ENCODE results near the gene C2CD5.
"Not testable (repeated sequence)": the region's sequence is repeated elsewhere in the genome, so short reads cannot be mapped to it uniquely, and the experiment has no call there.

The C2CD5 gene

GRCh38 chr12:22494319-22494718, 50.0 kb downstream of the C2CD5 start:
- no peaks in the 10 kb centered on the region for H3K27me3 ChIP-seq (ENCODE audit: low read length)
- H3F3A ChIP-seq (ENCODE audit: insufficient read depth): no peaks in the 10 kb centered on the region
- no peaks in the 10 kb centered on the region for H3K9me3 ChIP-seq (ENCODE audit: insufficient read depth, low read length)
- H3K4me3 ChIP-seq (ENCODE audit: insufficient read depth, low read length, poor library complexity, severe bottlenecking): no peak overlapping the region
- H3K4me2 ChIP-seq (ENCODE audit: low read depth, low read length, poor library complexity, severe bottlenecking): no peak overlapping the region
- H3K36me3 ChIP-seq (ENCODE audit: low read length): peaks cover 21% of the 10 kb centered on the region
- no peaks in the 10 kb centered on the region for H3K79me2 ChIP-seq (ENCODE audit: insufficient read depth, low read length)
- H4K20me1 ChIP-seq (ENCODE audit: low read depth, low read length): no peaks in the 10 kb centered on the region
- no peaks in the 10 kb centered on the region for H3K9me2 ChIP-seq (replicated peaks; ENCODE audit: insufficient read depth, low read length)
- no peak overlapping the region for H3K9ac ChIP-seq (ENCODE audit: low read length)
- TF ChIP-seq, protein P1, sequence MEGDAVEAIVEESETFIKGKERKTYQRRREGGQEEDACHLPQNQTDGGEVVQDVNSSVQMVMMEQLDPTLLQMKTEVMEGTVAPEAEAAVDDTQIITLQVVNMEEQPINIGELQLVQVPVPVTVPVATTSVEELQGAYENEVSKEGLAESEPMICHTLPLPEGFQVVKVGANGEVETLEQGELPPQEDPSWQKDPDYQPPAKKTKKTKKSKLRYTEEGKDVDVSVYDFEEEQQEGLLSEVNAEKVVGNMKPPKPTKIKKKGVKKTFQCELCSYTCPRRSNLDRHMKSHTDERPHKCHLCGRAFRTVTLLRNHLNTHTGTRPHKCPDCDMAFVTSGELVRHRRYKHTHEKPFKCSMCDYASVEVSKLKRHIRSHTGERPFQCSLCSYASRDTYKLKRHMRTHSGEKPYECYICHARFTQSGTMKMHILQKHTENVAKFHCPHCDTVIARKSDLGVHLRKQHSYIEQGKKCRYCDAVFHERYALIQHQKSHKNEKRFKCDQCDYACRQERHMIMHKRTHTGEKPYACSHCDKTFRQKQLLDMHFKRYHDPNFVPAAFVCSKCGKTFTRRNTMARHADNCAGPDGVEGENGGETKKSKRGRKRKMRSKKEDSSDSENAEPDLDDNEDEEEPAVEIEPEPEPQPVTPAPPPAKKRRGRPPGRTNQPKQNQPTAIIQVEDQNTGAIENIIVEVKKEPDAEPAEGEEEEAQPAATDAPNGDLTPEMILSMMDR (IDR thresholded peaks at IDR 0.05; ENCODE audit: insufficient read depth, low read length, poor library complexity, severe bottlenecking): no peak
- TF ChIP-seq EZH2phosphoT487 (conservative IDR thresholded peaks at IDR 0.05; ENCODE audit: low read length): no peak
- no peak overlapping the region for H3K27ac ChIP-seq (ENCODE audit: low read depth, low read length)
- no peak overlapping the region for H2AFZ ChIP-seq (ENCODE audit: low read depth, low read length, severe bottlenecking)

DNA sequence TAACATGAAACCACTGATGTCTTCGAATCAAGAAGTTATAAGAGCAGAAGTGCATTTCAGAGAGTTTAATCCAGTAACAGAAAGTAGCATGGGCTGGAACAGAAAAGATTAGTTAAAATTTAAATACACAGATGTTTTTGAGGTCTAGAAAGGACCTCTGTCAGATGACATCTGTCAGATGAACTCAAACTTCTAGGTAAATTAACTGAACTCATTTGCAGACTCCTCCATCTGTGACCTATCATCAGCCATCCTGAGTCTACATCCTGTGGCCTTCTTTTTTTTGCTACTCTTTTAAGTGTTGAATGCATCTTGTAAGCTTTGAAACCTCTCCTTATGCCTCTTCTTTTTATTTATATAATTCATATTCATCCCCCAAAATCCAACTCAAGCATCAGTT, 53.3 kb downstream of the C2CD5 start:
- Histone ChIP-seq H3K9ac (ENCODE audit: low read length) (no peak overlapping the region), H3F3A (ENCODE audit: insufficient read depth) (no peaks in the 10 kb centered on the region), H3K9me3 (ENCODE audit: insufficient read depth, low read length) (no peaks in the 10 kb centered on the region), H3K79me2 (ENCODE audit: insufficient read depth, low read length) (no peaks in the 10 kb centered on the region), H2AFZ (ENCODE audit: low read depth, low read length, severe bottlenecking) (no peak overlapping the region), H3K4me3 (ENCODE audit: insufficient read depth, low read length, poor library complexity, severe bottlenecking) (no peak overlapping the region), H3K27ac (ENCODE audit: low read depth, low read length) (no peak overlapping the region), H3K27me3 (ENCODE audit: low read length) (no peaks in the 10 kb centered on the region), H3K9me2 (replicated peaks; ENCODE audit: insufficient read depth, low read length) (no peaks in the 10 kb centered on the region), H3K4me2 (ENCODE audit: low read depth, low read length, poor library complexity, severe bottlenecking) (no peak overlapping the region), H3K36me3 (ENCODE audit: low read length) (peaks cover 20% of the 10 kb centered on the region), H4K20me1 (ENCODE audit: low read depth, low read length) (no peaks in the 10 kb centered on the region)
- TF ChIP-seq EZH2phosphoT487 (conservative IDR thresholded peaks at IDR 0.05; ENCODE audit: low read length): no peak
- TF ChIP-seq, protein P1 (IDR thresholded peaks at IDR 0.05; ENCODE audit: insufficient read depth, low read length, poor library complexity, severe bottlenecking): no peak

DNA sequence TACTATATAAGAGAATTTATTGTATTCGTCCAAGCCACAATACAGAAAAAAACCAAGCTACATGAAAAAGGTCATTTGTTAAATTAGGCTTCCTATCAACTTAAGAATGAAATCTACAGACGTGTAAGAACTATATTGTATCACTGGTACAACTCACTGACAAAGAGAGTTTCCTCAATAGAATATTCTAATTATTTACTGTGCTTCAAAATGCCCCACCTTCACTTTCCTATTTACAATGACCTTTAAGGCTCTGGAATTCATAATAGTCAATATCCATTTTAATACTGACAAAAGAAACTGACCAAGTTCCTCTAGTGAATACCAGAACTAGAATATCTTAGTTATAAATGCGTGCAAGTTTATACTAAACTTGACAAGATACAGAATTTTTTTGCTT, 55.9 kb downstream of the C2CD5 start:
- Histone ChIP-seq H3K9me2 (replicated peaks; ENCODE audit: insufficient read depth, low read length) (no peaks in the 10 kb centered on the region), H2AFZ (ENCODE audit: low read depth, low read length, severe bottlenecking) (no peak overlapping the region), H3K36me3 (ENCODE audit: low read length) (peaks cover 17% of the 10 kb centered on the region; the same call in 1 of the 2 replicates), H4K20me1 (ENCODE audit: low read depth, low read length) (no peaks in the 10 kb centered on the region), H3K4me3 (ENCODE audit: insufficient read depth, low read length, poor library complexity, severe bottlenecking) (no peak overlapping the region), H3F3A (ENCODE audit: insufficient read depth) (peaks cover 3% of the 10 kb centered on the region; the same call in 1 of the 2 replicates), H3K4me2 (ENCODE audit: low read depth, low read length, poor library complexity, severe bottlenecking) (no peak overlapping the region), H3K27me3 (ENCODE audit: low read length) (no peaks in the 10 kb centered on the region), H3K79me2 (ENCODE audit: insufficient read depth, low read length) (no peaks in the 10 kb centered on the region), H3K9me3 (ENCODE audit: insufficient read depth, low read length) (no peaks in the 10 kb centered on the region), H3K27ac (ENCODE audit: low read depth, low read length) (no peak overlapping the region), H3K9ac (ENCODE audit: low read length) (no peak overlapping the region)
- no peak for TF ChIP-seq EZH2phosphoT487 (conservative IDR thresholded peaks at IDR 0.05; ENCODE audit: low read length)
- TF ChIP-seq, protein P1 (IDR thresholded peaks at IDR 0.05; ENCODE audit: insufficient read depth, low read length, poor library complexity, severe bottlenecking): no peak

GRCh38 chr12:22487683-22488082, 56.7 kb downstream of the C2CD5 start:
- not testable (repeated sequence) for H3K9ac ChIP-seq (ENCODE audit: low read length); H2AFZ ChIP-seq (ENCODE audit: low read depth, low read length, severe bottlenecking); H3K4me2 ChIP-seq (ENCODE audit: low read depth, low read length, poor library complexity, severe bottlenecking); H3K79me2 ChIP-seq (ENCODE audit: insufficient read depth, low read length); H3K9me2 ChIP-seq (replicated peaks; ENCODE audit: insufficient read depth, low read length); H3K9me3 ChIP-seq (ENCODE audit: insufficient read depth, low read length); H3F3A ChIP-seq (ENCODE audit: insufficient read depth); H4K20me1 ChIP-seq (ENCODE audit: low read depth, low read length); H3K27ac ChIP-seq (ENCODE audit: low read depth, low read length); H3K4me3 ChIP-seq (ENCODE audit: insufficient read depth, low read length, poor library complexity, severe bottlenecking); H3K27me3 ChIP-seq (ENCODE audit: low read length)
- H3K36me3 ChIP-seq (ENCODE audit: low read length): peaks cover 19% of the 10 kb centered on the region; the same call in 1 of the 2 replicates

Data from SU-DHL-6 (cell line).